Measurements from ENCODE around the gene SARDH. TPM values are rescaled to one million over a fixed set of nuclear protein-coding genes. Genes with fewer than 3 reads are reported as not detected.
A peak's percentile ranks its signal among the peaks of the same experiment; 100 is the strongest.

Gene SARDH
- total and polyA plus RNA-seq, 5 donors: 1.7 to 3.2 (median 2.7) TPM

DNA sequence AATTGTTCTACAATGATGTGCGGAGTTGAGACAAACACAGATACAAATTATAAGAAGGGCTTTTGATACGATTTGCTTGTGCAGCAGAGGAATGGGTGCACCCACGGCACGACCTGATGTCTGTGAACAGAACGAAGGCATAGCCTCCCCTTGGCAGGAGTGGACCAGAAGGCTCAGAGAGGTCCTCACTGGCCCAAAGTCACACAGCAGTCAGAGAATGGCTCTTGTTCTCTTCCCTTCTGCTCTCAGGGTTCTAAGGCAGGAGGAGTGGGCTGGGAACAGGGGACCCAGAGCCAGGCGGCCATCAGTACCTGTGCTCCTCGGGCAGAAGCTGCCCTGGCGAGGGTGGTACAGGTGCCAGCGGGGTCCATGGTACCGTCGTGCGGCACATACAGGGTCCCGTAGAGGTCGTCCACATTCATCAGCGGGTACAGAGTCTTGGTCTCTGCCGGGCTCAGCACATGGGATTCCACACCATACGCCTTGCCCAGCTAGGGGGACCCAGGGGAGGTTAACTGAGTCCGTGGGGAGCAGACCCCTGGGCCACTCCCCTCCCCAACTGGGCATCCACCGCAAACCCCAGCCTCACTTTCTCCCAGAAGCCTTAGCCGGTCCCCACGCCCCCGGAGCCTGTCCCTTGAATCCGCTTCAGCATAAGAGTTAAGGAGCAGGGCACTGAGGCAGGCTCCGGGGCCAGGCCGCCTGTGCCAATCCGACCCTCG, 7.0 kb downstream of the SARDH start:
- intact Hi-C loops (cut with DNase I): no loop called here
- WGBS: 90% methylated on average over 27 of the region's 27 CpGs
- Histone ChIP-seq H3K9me3 (ENCODE audit: control insufficient read depth, low read length) (no peaks in the 10 kb centered on the region), H3K4me3 (ENCODE audit: low read length) (no peak overlapping the region), H3K27me3 (ENCODE audit: control insufficient read depth, insufficient read depth) (no peaks in the 10 kb centered on the region), H3K27ac (ENCODE audit: low read length) (no peak overlapping the region), H3K4me1 (ENCODE audit: control insufficient read depth, insufficient read depth, low read length) (no peaks in the 10 kb centered on the region)
- peak in 1 of 3 donors; percentile 52 for DNase-seq
- ATAC-seq: no peak

DNA sequence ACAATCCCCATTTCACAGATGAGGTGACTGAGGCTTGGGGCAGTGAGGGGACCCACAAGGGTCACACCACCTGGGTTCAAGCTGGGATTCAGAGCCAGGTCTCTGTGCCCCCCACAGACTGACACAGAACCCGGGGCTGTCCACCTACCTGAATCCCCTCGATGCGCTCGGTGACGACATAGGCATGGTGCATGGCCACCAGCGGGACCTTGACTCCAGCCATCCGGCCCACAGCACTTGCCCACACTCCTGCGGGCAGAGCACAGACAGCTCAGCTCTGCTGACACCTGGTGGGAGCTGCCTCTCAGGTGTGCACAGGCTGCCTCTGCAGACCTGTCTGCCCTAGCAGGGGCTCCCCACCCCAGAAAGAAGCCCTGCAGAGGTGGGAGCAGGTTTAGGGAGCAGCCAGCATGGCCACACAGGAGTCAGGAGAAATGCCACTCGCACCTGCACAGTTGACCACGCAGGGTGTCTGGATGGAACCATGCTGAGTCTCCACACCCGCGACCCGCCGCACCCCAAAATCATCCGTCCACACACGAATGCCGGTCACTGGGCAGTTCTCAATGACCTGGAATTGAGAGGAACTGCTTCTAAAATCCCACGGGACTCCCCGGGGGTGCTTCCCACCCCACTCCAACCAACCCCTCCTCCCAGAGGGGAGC, 8.4 kb downstream of the SARDH start:
- DNase-seq (no peak), ATAC-seq (no peak)
- Histone ChIP-seq H3K4me3 (ENCODE audit: low read length) (no peak overlapping the region), H3K27me3 (ENCODE audit: control insufficient read depth, insufficient read depth) (no peaks in the 10 kb centered on the region), H3K4me1 (ENCODE audit: control insufficient read depth, insufficient read depth, low read length) (no peaks in the 10 kb centered on the region), H3K27ac (ENCODE audit: low read length) (no peak overlapping the region), H3K9me3 (ENCODE audit: control insufficient read depth, low read length) (no peaks in the 10 kb centered on the region)
- intact Hi-C loops (cut with DNase I): loop anchor here in 1 of 4 donors (5.0 kb wide), 1 partner anchor 197 kb away; the partner anchor contains the start of gene ADAMTSL2
- WGBS: 82% methylated on average over 19 of the region's 19 CpGs

DNA sequence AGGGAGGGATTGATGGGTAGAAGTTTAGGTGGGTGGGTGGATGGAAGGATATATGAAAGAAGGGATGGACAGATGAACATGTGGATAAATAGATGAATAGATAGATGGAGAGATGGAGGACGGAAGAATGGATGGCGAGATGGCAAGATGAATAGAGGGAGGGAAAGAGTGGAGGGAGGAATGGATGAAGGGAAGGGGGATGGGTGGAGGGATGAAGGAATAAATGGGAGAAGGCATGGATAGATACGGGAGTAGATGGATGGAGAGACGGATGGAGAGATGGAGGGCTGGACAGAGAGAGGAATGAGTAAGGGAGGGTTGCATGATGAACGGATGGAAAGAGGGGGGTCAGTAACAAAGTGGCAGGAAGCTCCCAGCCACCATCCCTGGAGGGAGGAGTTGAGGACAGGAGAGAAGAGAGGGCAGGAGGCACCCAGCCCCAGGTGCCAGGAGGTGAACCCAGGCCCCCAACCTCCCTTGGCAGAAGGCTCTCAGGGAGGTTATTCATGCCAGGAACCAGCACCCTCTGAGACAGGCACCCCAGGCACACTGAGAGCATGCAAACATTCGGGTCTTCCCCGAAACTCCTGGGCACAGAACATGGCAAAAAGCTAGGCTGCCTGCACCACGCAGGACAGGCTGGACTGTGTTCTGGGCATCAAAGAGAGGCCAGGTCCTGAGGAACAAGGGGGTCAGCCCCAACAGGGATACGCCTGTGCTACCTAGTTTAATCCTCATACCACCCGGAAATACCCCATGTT, 9.1 kb downstream of the SARDH start:
- Histone ChIP-seq H3K4me3 (ENCODE audit: low read length) (no peak overlapping the region), H3K27ac (ENCODE audit: low read length) (no peak overlapping the region), H3K27me3 (ENCODE audit: control insufficient read depth, insufficient read depth) (no peaks in the 10 kb centered on the region), H3K4me1 (ENCODE audit: control insufficient read depth, insufficient read depth, low read length) (no peaks in the 10 kb centered on the region), H3K9me3 (ENCODE audit: control insufficient read depth, low read length) (no peaks in the 10 kb centered on the region)
- DNase-seq: no peak
- intact Hi-C loops (cut with DNase I): loop anchor here in 1 of 4 donors (5.0 kb wide), 1 partner anchor 197 kb away; the partner anchor contains the start of gene ADAMTSL2
- WGBS: 75% methylated on average over 10 of the region's 10 CpGs
- no peak for ATAC-seq

DNA sequence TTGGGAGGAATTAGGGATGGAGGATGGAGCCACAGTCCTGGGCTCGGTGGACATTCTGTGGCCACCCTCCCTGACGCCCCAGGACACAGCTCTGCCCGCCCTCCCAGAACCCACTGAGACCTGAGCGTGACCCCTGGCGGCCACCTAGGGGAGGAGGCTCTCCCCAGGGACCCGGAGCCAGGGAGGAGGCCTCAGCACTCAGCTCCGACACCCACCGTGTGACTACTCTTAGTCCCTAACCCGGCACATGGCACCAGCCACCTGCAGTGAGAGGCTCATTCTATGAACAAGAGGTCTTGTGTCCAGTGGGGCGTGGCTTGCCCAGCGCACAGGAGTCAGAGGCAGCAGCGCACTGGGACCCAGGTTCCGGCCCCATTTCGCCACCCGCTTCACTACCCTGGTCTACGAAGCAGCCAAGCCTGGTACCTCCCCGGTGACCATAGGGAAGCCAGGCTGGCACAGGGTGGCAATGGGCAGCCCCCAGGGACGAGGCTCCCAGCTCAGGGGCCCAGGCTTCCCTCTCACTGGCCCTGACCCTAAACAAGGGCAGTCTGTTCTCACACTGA, 10.2 kb downstream of the SARDH start:
- ATAC-seq: no peak
- no peak overlapping the region for H3K4me3 ChIP-seq (ENCODE audit: low read length)
- WGBS: 84% methylated on average over 18 of the region's 18 CpGs
- no peaks in the 10 kb centered on the region for H3K9me3 ChIP-seq (ENCODE audit: control insufficient read depth, low read length)
- intact Hi-C loops (cut with DNase I): loop anchor here in 1 of 4 donors (5.0 kb wide), 1 partner anchor 196 kb away; the partner anchor contains the start of gene ADAMTSL2
- no peaks in the 10 kb centered on the region for H3K4me1 ChIP-seq (ENCODE audit: control insufficient read depth, insufficient read depth, low read length)
- H3K27me3 ChIP-seq (ENCODE audit: control insufficient read depth, insufficient read depth): no peaks in the 10 kb centered on the region
- H3K27ac ChIP-seq (ENCODE audit: low read length): no peak overlapping the region
- DNase-seq: peak in 1 of 3 donors; percentile 49

DNA sequence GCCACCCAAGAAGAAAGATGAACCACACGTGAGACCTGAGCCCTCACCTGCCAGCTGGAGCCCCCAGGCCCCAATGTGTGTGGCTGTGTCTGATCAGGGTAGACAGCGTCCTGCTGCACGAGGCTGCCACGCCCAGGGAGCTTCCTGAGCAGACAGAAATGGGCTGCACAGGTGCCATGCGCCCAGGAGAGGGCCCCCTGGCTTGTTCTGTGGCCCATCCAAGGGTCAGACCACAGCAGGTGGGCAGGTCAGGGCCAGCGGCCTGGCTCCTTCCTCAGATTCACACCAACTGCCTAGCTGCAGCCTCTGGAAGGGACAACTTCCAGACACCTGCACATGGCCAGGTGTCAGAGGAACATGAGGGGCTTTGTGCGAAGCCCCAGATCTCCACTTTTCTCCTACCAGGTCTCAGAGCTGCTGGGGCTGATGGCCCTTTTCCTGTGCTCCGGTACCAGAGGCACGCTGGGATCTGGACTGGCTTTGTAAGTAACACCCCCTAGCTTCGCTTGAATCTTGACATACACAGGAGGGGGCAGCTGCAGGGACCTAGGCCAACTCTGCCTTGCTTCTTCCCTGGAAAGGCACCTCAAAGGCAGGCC, 10.8 kb downstream of the SARDH start:
- Histone ChIP-seq H3K4me3 (ENCODE audit: low read length) (no peak overlapping the region), H3K27ac (ENCODE audit: low read length) (no peak overlapping the region), H3K9me3 (ENCODE audit: control insufficient read depth, low read length) (no peaks in the 10 kb centered on the region), H3K4me1 (ENCODE audit: control insufficient read depth, insufficient read depth, low read length) (no peaks in the 10 kb centered on the region), H3K27me3 (ENCODE audit: control insufficient read depth, insufficient read depth) (no peaks in the 10 kb centered on the region)
- ATAC-seq (no peak), DNase-seq (peak in 1 of 3 donors; percentile 46)
- WGBS: 69% methylated on average over 10 of the region's 10 CpGs
- intact Hi-C loops (cut with DNase I): loop anchor here in 1 of 4 donors (5.0 kb wide), 1 partner anchor 195 kb away; the partner anchor contains the start of gene ADAMTSL2

DNA sequence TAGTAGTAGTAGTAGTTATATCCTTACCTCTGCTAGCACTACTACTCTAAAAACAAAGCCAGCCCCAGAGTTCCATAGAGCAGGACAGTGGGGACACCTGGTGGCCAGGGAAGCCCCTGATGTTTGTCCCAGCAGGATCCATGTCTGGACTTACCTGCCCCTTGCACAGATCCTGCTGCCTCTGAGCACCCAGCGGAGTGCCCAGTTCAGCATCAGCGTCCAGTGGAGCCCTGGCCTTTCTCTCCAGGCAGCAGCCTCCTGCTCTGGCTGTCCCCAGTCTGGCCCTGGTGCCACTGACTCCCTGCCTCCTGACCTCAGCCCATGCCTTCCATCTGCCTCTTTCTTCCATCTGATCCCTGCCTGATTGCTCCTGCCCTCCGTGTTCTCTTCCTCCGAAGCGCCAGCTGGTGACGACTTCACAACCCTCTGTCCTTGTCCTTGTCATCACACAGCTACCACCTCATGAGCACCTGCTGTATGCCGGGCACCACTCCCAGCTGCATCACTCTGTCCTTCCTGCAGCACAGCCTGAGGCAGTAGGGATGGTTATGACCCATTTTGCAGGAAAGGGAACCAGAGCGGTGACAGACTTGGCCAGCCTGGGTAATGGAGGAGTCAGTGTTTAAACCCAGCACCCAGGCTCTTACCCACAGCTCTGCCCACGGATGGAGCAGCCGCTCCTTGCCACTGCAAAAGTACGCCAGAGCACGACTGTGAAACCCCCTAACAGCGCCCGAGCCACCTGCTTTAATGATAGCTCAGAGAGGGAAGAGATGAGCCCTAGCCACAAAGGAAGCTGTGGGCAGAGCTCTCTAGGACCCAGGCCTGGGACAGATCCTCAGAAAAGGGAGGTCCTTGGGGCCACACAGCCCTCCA, 11.5 kb downstream of the SARDH start:
- 71% methylated on average over 14 of the region's 14 CpGs for WGBS
- H3K27me3 ChIP-seq (ENCODE audit: control insufficient read depth, insufficient read depth): no peaks in the 10 kb centered on the region
- no peak overlapping the region for H3K4me3 ChIP-seq (ENCODE audit: low read length)
- H3K27ac ChIP-seq (ENCODE audit: low read length): no peak overlapping the region
- no peaks in the 10 kb centered on the region for H3K4me1 ChIP-seq (ENCODE audit: control insufficient read depth, insufficient read depth, low read length)
- ATAC-seq: peak; percentile 76 to 77
- H3K9me3 ChIP-seq (ENCODE audit: control insufficient read depth, low read length): no peaks in the 10 kb centered on the region
- DNase-seq: peak in 2 of 3 donors; percentile 79 to 87
- intact Hi-C loops (cut with DNase I): loop anchor here in 1 of 4 donors (5.0 kb wide), 1 partner anchor 194 kb away; the partner anchor contains the start of gene ADAMTSL2

DNA sequence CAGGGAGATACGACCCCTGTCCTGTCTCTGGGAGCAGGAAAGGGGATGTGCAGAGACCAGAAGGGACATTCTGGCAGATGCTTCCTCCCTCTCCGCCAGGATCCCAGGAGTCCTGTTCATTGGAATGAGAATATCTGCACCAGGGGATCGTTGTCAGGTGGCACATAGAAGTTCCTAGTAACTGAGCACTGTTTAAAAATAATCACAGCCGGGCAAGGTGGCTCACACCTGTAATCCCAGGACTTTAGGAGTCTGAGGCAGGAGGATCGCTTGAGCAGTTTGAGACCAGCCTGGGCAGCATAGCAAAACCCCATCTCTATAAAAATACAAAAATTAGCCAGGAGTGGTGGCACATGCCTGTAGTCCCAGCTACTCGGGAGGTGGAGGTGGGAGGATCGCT, 12.3 kb downstream of the SARDH start:
- WGBS: 75% methylated on average over 7 of the region's 7 CpGs
- intact Hi-C loops (cut with DNase I): loop anchor here in 2 of 4 donors (2.0 to 5.0 kb wide), 2 partner anchors 193 to 194 kb away; partner anchors contain the start of gene ADAMTSL2 (in 1 of the 2)

DNA sequence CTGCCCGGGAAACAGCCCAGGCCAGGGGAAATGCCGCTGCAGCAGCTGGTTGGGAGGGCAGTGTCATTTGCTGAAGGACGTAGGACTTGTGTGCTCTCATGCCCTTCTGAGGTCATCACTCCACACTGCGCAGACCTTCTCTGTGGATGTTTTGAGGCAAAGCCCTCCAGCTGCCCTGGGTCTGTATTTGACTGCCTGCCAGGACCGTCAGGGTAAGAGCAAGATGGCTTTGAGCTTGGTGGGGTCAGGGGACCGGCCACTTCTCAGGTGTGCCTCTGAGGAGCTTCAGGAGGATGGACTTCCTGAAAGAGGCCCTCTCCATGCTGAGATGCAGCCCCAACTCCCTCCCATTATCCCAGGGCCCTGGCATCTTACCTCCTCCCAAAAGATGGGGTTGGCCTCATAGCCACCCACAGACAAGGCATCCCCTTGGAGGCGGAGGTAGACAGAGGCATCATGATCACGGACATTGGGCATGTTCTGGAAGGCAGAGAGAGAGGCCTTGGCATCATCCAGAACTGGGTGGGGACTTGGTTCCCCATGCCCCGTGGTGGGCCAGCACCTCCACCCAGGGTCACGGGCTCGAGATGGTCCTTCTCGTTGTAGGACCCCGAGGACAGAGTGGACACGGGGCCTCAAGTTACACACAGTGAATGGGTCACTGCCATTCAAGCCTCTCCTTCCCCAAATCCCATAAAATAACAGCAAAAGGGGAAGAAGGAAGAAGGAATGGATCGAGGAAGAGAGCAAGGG, 19.4 kb downstream of the SARDH start:
- intact Hi-C loops (cut with DNase I): loop anchor here in 1 of 4 donors (10.0 kb wide), 1 partner anchor 304 kb away; the partner anchor contains the start of gene REXO4
- H3K27me3 ChIP-seq (ENCODE audit: control insufficient read depth, insufficient read depth): no peaks in the 10 kb centered on the region
- no peak for DNase-seq
- H3K9me3 ChIP-seq (ENCODE audit: control insufficient read depth, low read length): no peaks in the 10 kb centered on the region
- no peak for ATAC-seq
- no peak overlapping the region for H3K4me3 ChIP-seq (ENCODE audit: low read length)
- peaks cover 7% of the 10 kb centered on the region for H3K4me1 ChIP-seq (ENCODE audit: control insufficient read depth, insufficient read depth, low read length)
- WGBS: 90% methylated on average over 15 of the region's 15 CpGs
- no peak overlapping the region for H3K27ac ChIP-seq (ENCODE audit: low read length)

More for the DNA sequence above, 12.3 kb downstream of the SARDH start:
- no peaks in the 10 kb centered on the region for H3K9me3 ChIP-seq (ENCODE audit: control insufficient read depth, low read length)
- H3K4me1 ChIP-seq (ENCODE audit: control insufficient read depth, insufficient read depth, low read length): no peaks in the 10 kb centered on the region
- H3K27me3 ChIP-seq (ENCODE audit: control insufficient read depth, insufficient read depth): no peaks in the 10 kb centered on the region
- no peak for ATAC-seq
- DNase-seq: no peak
- no peak overlapping the region for H3K27ac ChIP-seq (ENCODE audit: low read length)
- H3K4me3 ChIP-seq (ENCODE audit: low read length): no peak overlapping the region

Data from right cardiac atrium (tissue), 5 donors.